Thoracic aorta (tissue), 2 donors: ENCODE results near the gene GSDME. TPM values are rescaled to one million over a fixed set of nuclear protein-coding genes. Genes with fewer than 3 reads are reported as not detected.
A peak's percentile ranks its signal among the peaks of the same experiment; 100 is the strongest.

Source experiments
- ATAC-seq: fragments of 150-250 bp; one replicate; pipeline ENCODE4 v1.8.0; 2017; ENCODE audit warnings: low read depth; ENCODE audit not compliant: insufficient number of reproducible peaks, low FRiP score
- DNase-seq: peaks from one replicate; pipeline ENCODE4 v3.0.0-alpha.2; 2020; ENCODE audit warnings: low spot score
- H3K27ac ChIP-seq, 2 donors: fragments of 200-600 bp; sonication (generic); 1 replicate in 1 of 2; 2 replicates in 1 of 2; pipeline ENCODE4 v1.5.1; 2016; ENCODE audit warnings: mild to moderate bottlenecking in 2 of 2, moderate library complexity in 2 of 2
- H3K27me3 ChIP-seq: fragments of 200-600 bp; sonication (generic); replicated peaks from 2 replicates; pipeline ENCODE4 v1.6.0; 2016; ENCODE audit warnings: mild to moderate bottlenecking; ENCODE audit not compliant: insufficient read depth
- H3K36me3 ChIP-seq: fragments of 200-600 bp; sonication (generic); one replicate; pipeline ENCODE4 v1.5.1; 2016
- H3K4me1 ChIP-seq, 2 donors: fragments of 200-600 bp; sonication (generic); 1 replicate in 1 of 2; 2 replicates in 1 of 2; pipeline versions ENCODE4 v1.5.1 to v1.6.0; 2016; ENCODE audit warnings: low read depth in 2 of 2, mild to moderate bottlenecking in 1 of 2; ENCODE audit not compliant: control insufficient read depth in 1 of 2
- H3K4me3 ChIP-seq: fragments of 200-600 bp; sonication (generic); 2 replicates; pipeline ENCODE4 v1.5.1; 2016; ENCODE audit warnings: mild to moderate bottlenecking
- H3K9me3 ChIP-seq: fragments of 200-600 bp; sonication (generic); 2 replicates; pipeline ENCODE4 v1.5.1; 2016
- CTCF ChIP-seq: fragments of 200-600 bp; sonication (generic); IDR thresholded peaks from one replicate; pipeline ENCODE4 v1.5.1; 2019; ENCODE audit warnings: antibody characterized with exemption
- total RNA-seq, 2 donors: library from RNA; depleted of rRNA; stranded (reverse); fragments of >200 nt; gene quantifications; one replicate each; pipeline versions ENCODE4 v1.1.0 to v1.2.3, GENCODE V29; 2016

GSDME gene
- total RNA-seq, 2 donors from 2014 or later, result 7.3 to 21.7 TPM

DNA sequence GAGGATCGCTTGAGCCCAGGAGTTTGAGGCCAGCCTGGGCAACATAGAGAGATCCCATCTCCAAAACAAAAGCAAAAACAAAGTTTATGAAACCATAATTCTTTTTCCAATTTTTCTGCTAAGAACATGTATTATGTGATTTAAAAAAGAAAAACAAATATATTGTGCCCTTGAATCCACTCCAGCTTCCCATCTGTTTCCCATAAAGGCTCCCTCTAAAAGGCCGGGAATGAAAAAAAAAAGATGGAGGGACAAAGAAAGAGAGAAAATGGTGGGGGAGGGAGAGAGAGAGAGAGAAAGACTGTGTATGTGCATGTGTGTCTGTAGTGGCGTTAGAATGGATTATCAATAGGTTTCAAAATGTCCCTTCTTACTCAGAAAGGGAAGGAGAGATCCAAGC, 20.5 kb upstream of the GSDME start:
- DNase-seq, result no peak
- H3K27ac ChIP-seq, result no peak overlapping the region
- TF ChIP-seq CTCF, result no peak

DNA sequence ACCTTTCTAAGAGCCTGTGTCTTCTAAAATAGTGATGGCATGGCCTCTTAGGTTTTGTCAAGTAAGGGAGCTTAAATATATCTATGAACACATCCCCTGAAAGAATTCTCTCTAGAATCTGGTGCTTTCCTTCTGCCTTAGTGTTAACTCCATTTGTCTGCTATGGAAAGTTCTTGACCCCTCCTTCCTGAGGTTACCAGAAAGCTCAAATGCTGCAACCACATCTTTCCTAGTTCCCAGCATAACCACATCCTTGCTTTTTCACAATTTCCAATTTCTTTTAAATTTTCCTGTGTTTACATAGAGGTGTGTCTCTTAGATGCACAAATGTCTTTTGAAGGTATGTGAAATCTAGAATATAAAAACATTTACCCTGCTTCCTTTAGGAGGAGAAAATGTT, 16.4 kb upstream of the GSDME start:
- TF ChIP-seq CTCF, result no peak
- Histone ChIP-seq H3K27me3 (no peaks in the 10 kb centered on the region), H3K4me1 (peaks cover 0 to 14% of the 10 kb centered on the region in 2 donors), H3K36me3 (no peaks in the 10 kb centered on the region), H3K27ac (no peak overlapping the region), H3K4me3 (no peak overlapping the region), H3K9me3 (no peaks in the 10 kb centered on the region)
- ATAC-seq (no peak), DNase-seq (no peak)

More for the DNA sequence above, 20.5 kb upstream of the GSDME start:
- no peaks in the 10 kb centered on the region for H3K27me3 ChIP-seq
- no peak overlapping the region for H3K4me3 ChIP-seq
- no peaks in the 10 kb centered on the region for H3K9me3 ChIP-seq
- H3K36me3 ChIP-seq, result no peaks in the 10 kb centered on the region
- ATAC-seq, result no peak
- H3K4me1 ChIP-seq, result no peaks in the 10 kb centered on the region

DNA sequence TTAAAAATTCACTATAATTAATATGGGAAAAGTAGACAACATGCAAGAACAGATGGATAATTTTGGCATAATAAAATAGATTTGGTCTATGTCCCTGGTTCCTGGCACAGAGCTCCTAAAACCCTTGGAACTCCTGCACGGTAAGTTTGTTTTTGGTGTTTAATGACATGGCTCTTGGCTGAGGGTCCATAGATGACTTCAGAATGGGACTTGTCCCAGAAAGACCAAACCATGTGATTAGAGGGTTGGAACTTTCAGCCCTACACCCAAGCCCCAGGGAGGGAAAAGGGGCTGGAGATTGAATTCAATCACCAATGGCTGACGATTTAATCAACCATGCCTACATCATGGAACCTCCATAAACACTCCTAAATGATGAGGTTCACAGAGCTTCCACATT, 12.6 kb upstream of the GSDME start:
- DNase-seq (no peak), ATAC-seq (no peak)
- Histone ChIP-seq H3K4me3 (no peak overlapping the region), H3K4me1 (peaks cover 0 to 19% of the 10 kb centered on the region in 2 donors), H3K27me3 (no peaks in the 10 kb centered on the region), H3K36me3 (no peaks in the 10 kb centered on the region), H3K9me3 (no peaks in the 10 kb centered on the region), H3K27ac (peak overlapping the region in 1 of 2 donors; percentile 50)
- TF ChIP-seq CTCF, result no peak

- TF ChIP-seq CTCF, result no peak
- no peak for DNase-seq
- H3K27me3 ChIP-seq, result no peaks in the 10 kb centered on the region
- H3K4me3 ChIP-seq, result no peak overlapping the region
- H3K27ac ChIP-seq, result peak overlapping the region in 1 of 2 donors; percentile 50
- H3K4me1 ChIP-seq, result peaks cover 0 to 26% of the 10 kb centered on the region in 2 donors
- ATAC-seq, result no peak
- H3K36me3 ChIP-seq, result no peaks in the 10 kb centered on the region
- no peaks in the 10 kb centered on the region for H3K9me3 ChIP-seq
Measured at GRCh38 chr7:24769014-24769830, 12.0 kb upstream of the GSDME start.

DNA sequence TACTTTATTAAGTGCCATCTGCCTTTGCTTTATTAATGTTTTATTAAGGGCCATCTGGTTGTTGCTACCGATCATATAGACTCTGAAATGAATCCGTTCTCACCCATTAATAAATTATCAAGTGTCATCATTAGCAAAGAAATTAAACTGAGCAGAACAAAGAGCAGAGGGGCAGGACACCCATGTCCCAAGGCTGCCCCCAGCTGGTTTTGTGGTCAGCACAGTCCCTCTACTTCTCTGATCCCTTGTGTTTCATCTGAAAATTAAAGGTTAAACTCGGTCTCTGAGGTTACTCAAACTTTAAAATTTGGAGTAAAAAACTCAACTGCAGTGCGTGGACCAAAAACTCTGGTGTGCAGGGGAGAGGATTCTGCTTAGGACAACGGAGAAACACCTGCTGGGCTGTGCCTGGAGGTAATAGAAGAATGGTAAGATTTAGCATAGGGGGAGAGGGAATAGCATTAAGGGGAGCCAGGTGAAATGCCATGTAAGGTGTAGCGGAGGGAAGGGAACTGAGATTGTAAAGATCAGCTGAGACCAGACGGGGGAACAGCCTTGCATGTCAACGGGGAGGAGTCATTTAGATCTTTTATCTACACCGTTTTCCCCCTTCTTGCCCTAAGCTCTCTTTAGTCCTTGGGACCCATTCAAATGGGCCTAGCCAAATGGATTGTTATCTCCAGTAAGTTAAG, 10.8 kb upstream of the GSDME start:
- peaks cover 0 to 37% of the 10 kb centered on the region in 2 donors for H3K4me1 ChIP-seq
- no peak overlapping the region for H3K4me3 ChIP-seq
- no peak for DNase-seq
- no peak for ATAC-seq
- no peaks in the 10 kb centered on the region for H3K27me3 ChIP-seq
- no peak overlapping the region for H3K27ac ChIP-seq
- no peaks in the 10 kb centered on the region for H3K36me3 ChIP-seq
- no peaks in the 10 kb centered on the region for H3K9me3 ChIP-seq
- no peak for TF ChIP-seq CTCF
